PC-3 (cell line): ENCODE data around the gene SHROOM3.

Source experiments
- CTCF ChIP-seq: fragments of 300-600 bp; sonication (generic); conservative IDR thresholded peaks from 2 replicates; pipeline ENCODE4 v1.5.1; 2017; ENCODE audit warnings: antibody characterized with exemption, low read depth, mild to moderate bottlenecking, low read length
- EZH2phosphoT487 ChIP-seq: fragments of 300-600 bp; sonication (generic); IDR thresholded peaks from 2 replicates; pipeline ENCODE4 v1.6.1; 2018; ENCODE audit warnings: mild to moderate bottlenecking, antibody characterized with exemption, low read length, borderline replicate concordance

- no peak for TF ChIP-seq CTCF
- TF ChIP-seq EZH2phosphoT487: no peak
Observed at GRCh38 chr4:76694056-76694455, 259.0 kb downstream of the SHROOM3 start.
